Measurements from ENCODE around the gene LTV1.
"Not testable (repeated sequence)": the region's sequence is repeated elsewhere in the genome, so short reads cannot be mapped to it uniquely, and the experiment has no call there.

LTV1 gene

GRCh38 chr6:143842461-143842901 lies 657 bp upstream of the LTV1 start:
- Histone ChIP-seq H3K9me3 (ENCODE audit: control insufficient read depth, low read length) (no peaks in the 10 kb centered on the region), H3K27ac (peak overlapping the region; percentile 88), H3K79me2 (peaks cover 14% of the 10 kb centered on the region), H3K4me1 (peaks cover 5% of the 10 kb centered on the region), H3K4me2 (ENCODE audit: low read length) (peak overlapping the region; percentile 98), H3K36me3 (ENCODE audit: control insufficient read depth, insufficient read depth, low read length) (no peaks in the 10 kb centered on the region), H3K27me3 (ENCODE audit: control insufficient read depth, insufficient read depth, low read length) (no peaks in the 10 kb centered on the region), H2AFZ (peak overlapping the region; percentile 100), H3K4me3 (ENCODE audit: low read depth, low read length) (peak overlapping the region; percentile 96), H3K9ac (peak overlapping the region; percentile 87)
- no peak for TF ChIP-seq CTCF (IDR thresholded peaks at IDR 0.05)

GRCh38 chr6:143843677-143843999 lies 500 bp downstream of the LTV1 start:
- Histone ChIP-seq H3K9ac (peak overlapping the region; percentile 58), H3K36me3 (ENCODE audit: control insufficient read depth, insufficient read depth, low read length) (no peaks in the 10 kb centered on the region), H3K4me3 (ENCODE audit: low read depth, low read length) (peak overlapping the region; percentile 96), H3K79me2 (peaks cover 16% of the 10 kb centered on the region), H3K9me3 (ENCODE audit: control insufficient read depth, low read length) (no peaks in the 10 kb centered on the region), H3K27me3 (ENCODE audit: control insufficient read depth, insufficient read depth, low read length) (no peaks in the 10 kb centered on the region), H3K4me1 (peaks cover 5% of the 10 kb centered on the region), H3K4me2 (ENCODE audit: low read length) (peak overlapping the region; percentile 98), H2AFZ (peak overlapping the region; percentile 100), H3K27ac (peak overlapping the region; percentile 88)
- TF ChIP-seq CTCF (IDR thresholded peaks at IDR 0.05): no peak

GRCh38 chr6:143844006-143844405 lies 868 bp downstream of the LTV1 start:
- Histone ChIP-seq H3K9me3 (ENCODE audit: control insufficient read depth, low read length) (no peaks in the 10 kb centered on the region), H3K79me2 (peaks cover 16% of the 10 kb centered on the region), H3K27ac (peak overlapping the region; percentile 88), H3K4me2 (ENCODE audit: low read length) (peak overlapping the region; percentile 98), H3K9ac (peak overlapping the region; percentile 58), H3K36me3 (ENCODE audit: control insufficient read depth, insufficient read depth, low read length) (no peaks in the 10 kb centered on the region), H3K27me3 (ENCODE audit: control insufficient read depth, insufficient read depth, low read length) (no peaks in the 10 kb centered on the region), H3K4me3 (ENCODE audit: low read depth, low read length) (peak overlapping the region; percentile 96), H3K4me1 (peaks cover 5% of the 10 kb centered on the region), H2AFZ (no peak overlapping the region)
- no peak for TF ChIP-seq CTCF (IDR thresholded peaks at IDR 0.05)

GRCh38 chr6:143845033-143845432 lies 1.9 kb downstream of the LTV1 start:
- H3K9me3 ChIP-seq (ENCODE audit: control insufficient read depth, low read length): no peaks in the 10 kb centered on the region
- peaks cover 16% of the 10 kb centered on the region for H3K79me2 ChIP-seq
- no peak for TF ChIP-seq CTCF (IDR thresholded peaks at IDR 0.05)
- H3K36me3 ChIP-seq (ENCODE audit: control insufficient read depth, insufficient read depth, low read length): no peaks in the 10 kb centered on the region
- no peaks in the 10 kb centered on the region for H3K27me3 ChIP-seq (ENCODE audit: control insufficient read depth, insufficient read depth, low read length)
- no peak overlapping the region for H3K4me2 ChIP-seq (ENCODE audit: low read length)
- no peak overlapping the region for H3K9ac ChIP-seq
- no peak overlapping the region for H3K27ac ChIP-seq
- H3K4me1 ChIP-seq: peaks cover 5% of the 10 kb centered on the region
- no peak overlapping the region for H2AFZ ChIP-seq
- H3K4me3 ChIP-seq (ENCODE audit: low read depth, low read length): no peak overlapping the region

GRCh38 chr6:143851706-143852105 lies 8.6 kb downstream of the LTV1 start:
- H3K27ac ChIP-seq; H3K27me3 ChIP-seq (ENCODE audit: control insufficient read depth, insufficient read depth, low read length); H3K9me3 ChIP-seq (ENCODE audit: control insufficient read depth, low read length); H3K4me1 ChIP-seq; H3K4me2 ChIP-seq (ENCODE audit: low read length); H2AFZ ChIP-seq; H3K36me3 ChIP-seq (ENCODE audit: control insufficient read depth, insufficient read depth, low read length); H3K9ac ChIP-seq; H3K4me3 ChIP-seq (ENCODE audit: low read depth, low read length); H3K79me2 ChIP-seq: not testable (repeated sequence)

GRCh38 chr6:143855057-143855456 lies 11.9 kb downstream of the LTV1 start:
- H3K9me3 ChIP-seq (ENCODE audit: control insufficient read depth, low read length); H3K4me1 ChIP-seq; H3K36me3 ChIP-seq (ENCODE audit: control insufficient read depth, insufficient read depth, low read length); H2AFZ ChIP-seq; H3K9ac ChIP-seq; H3K27me3 ChIP-seq (ENCODE audit: control insufficient read depth, insufficient read depth, low read length); H3K4me3 ChIP-seq (ENCODE audit: low read depth, low read length); H3K4me2 ChIP-seq (ENCODE audit: low read length); H3K79me2 ChIP-seq; H3K27ac ChIP-seq: not testable (repeated sequence)

- H3K27ac ChIP-seq; H3K4me3 ChIP-seq (ENCODE audit: low read depth, low read length); H3K9ac ChIP-seq; H2AFZ ChIP-seq; H3K36me3 ChIP-seq (ENCODE audit: control insufficient read depth, insufficient read depth, low read length); H3K79me2 ChIP-seq; H3K27me3 ChIP-seq (ENCODE audit: control insufficient read depth, insufficient read depth, low read length); H3K4me1 ChIP-seq; H3K9me3 ChIP-seq (ENCODE audit: control insufficient read depth, low read length); H3K4me2 ChIP-seq (ENCODE audit: low read length): not testable (repeated sequence)
These were observed 13.6 kb downstream of the LTV1 start for GRCh38 chr6:143856762-143857161.

All from parathyroid adenoma (tissue), 2 donors.